GM20431 (cell line): Measurements from ENCODE around the gene DHRS3.

Experiments
- in situ Hi-C: fragments of 300-500 bp; cut with MseI, MboI; formaldehyde crosslinking; loops from one replicate; pipeline ENCODE4 v1.15.0; 2020; ENCODE audit warnings: low sequenced_read_pairs; ENCODE audit not compliant: unreplicated experiment

Gene DHRS3

GRCh38 chr1:12602659-12603024 is 15.4 kb downstream of the DHRS3 start:
- in situ Hi-C loops, result loop anchor here (25.0 kb wide), 2 partner anchors 290 to 490 kb away; no protein-coding TSS in a partner anchor

- in situ Hi-C loops, result loop anchor here (25.0 kb wide), 2 partner anchors 290 to 490 kb away; no protein-coding TSS in a partner anchor
Measured at GRCh38 chr1:12601700-12602658, 16.0 kb downstream of the DHRS3 start.

- in situ Hi-C loops, result loop anchor here (25.0 kb wide), 2 partner anchors 289 to 489 kb away; no protein-coding TSS in a partner anchor
Measured at GRCh38 chr1:12600880-12601633, 17.0 kb downstream of the DHRS3 start.

GRCh38 chr1:12600335-12600734 is 17.7 kb downstream of the DHRS3 start:
- in situ Hi-C loops, result loop anchor here (25.0 kb wide), 2 partner anchors 288 to 488 kb away; no protein-coding TSS in a partner anchor

GRCh38 chr1:12599657-12600056 is 18.4 kb downstream of the DHRS3 start:
- in situ Hi-C loops, result loop anchor here (25.0 kb wide), 2 partner anchors 287 to 487 kb away; no protein-coding TSS in a partner anchor

- in situ Hi-C loops, result no loop called here
Measured at GRCh38 chr1:12598974-12599373, 19.0 kb downstream of the DHRS3 start.

GRCh38 chr1:12597792-12598191 is 20.2 kb downstream of the DHRS3 start:
- in situ Hi-C loops, result no loop called here

GRCh38 chr1:12596007-12596821 is 21.8 kb downstream of the DHRS3 start:
- in situ Hi-C loops, result no loop called here

- in situ Hi-C loops, result no loop called here
Measured at GRCh38 chr1:12595757-12596006, 22.3 kb downstream of the DHRS3 start.

GRCh38 chr1:12594966-12595756 is 22.8 kb downstream of the DHRS3 start:
- in situ Hi-C loops, result no loop called here

- in situ Hi-C loops, result no loop called here
Measured at GRCh38 chr1:12594490-12594889, 23.5 kb downstream of the DHRS3 start.

- in situ Hi-C loops, result no loop called here
Measured at GRCh38 chr1:12593621-12594066, 24.4 kb downstream of the DHRS3 start.

GRCh38 chr1:12592496-12592895 is 25.5 kb downstream of the DHRS3 start:
- in situ Hi-C loops, result no loop called here

- in situ Hi-C loops, result no loop called here
Measured at GRCh38 chr1:12591267-12591938, 26.6 kb downstream of the DHRS3 start.

- in situ Hi-C loops, result no loop called here
Measured at GRCh38 chr1:12588695-12589094, 29.3 kb downstream of the DHRS3 start.

- in situ Hi-C loops, result no loop called here
Measured at GRCh38 chr1:12587981-12588640, 29.9 kb downstream of the DHRS3 start.

- in situ Hi-C loops, result no loop called here
Measured at GRCh38 chr1:12585951-12586942, 31.8 kb downstream of the DHRS3 start.
